H1 (cell line): Measurements from ENCODE around the gene ATXN2. TPM values are rescaled to one million over a fixed set of nuclear protein-coding genes. Genes with fewer than 3 reads are reported as not detected.

Experiments
- BRCA1 ChIP-seq: IDR thresholded peaks from 2 replicates; pipeline ENCODE4 v1.6.1; 2012; ENCODE audit warnings: low read depth, low read length, improper control_type of control experiment
- polyA plus RNA-seq, 7 experiments: library from polyadenylated mRNA; depleted of rRNA in 3 of 7; stranded (reverse) in 5 of 7; unstranded in 2 of 7; fragments of >200 nt in 5 of 7; fragments of 200-250 nt in 2 of 7; gene quantifications; 1 replicate in 5 of 7; 2 replicates in 1 of 7; 4 replicates in 1 of 7; pipeline versions ENCODE4 v1.2.1 to v1.2.3, GENCODE V29; 2011 to 2013; ENCODE audit warnings: missing spikeins in 2 of 7, mixed read lengths in 2 of 7
- total RNA-seq: library from RNA; stranded (reverse); fragmentation: NEBNext Ultra II Directional; extraction: Animal tissue kit (Norgen Biotek cat#: 25700); gene quantifications from 2 replicates; pipeline ENCODE4 v1.2.1, GENCODE V29; 2021

Gene ATXN2
- total and polyA plus RNA-seq, 2 of the 8 experiments (the other 6 are each of a cell fraction or from before 2014, with no cell fraction given) = 46.6 to 80.7 TPM

GRCh38 chr12:111598637-111599452, at the start of gene ATXN2 (continued):
- no peak for TF ChIP-seq BRCA1
